SKM-1 (cell line): ENCODE data around the gene C6orf118.

Experiments used
- DNase-seq: peaks from one replicate; lab custom pipeline; 2025; ENCODE audit not compliant: unreplicated experiment; lab: John Stamatoyannopoulos, UW

The C6orf118 gene

DNA sequence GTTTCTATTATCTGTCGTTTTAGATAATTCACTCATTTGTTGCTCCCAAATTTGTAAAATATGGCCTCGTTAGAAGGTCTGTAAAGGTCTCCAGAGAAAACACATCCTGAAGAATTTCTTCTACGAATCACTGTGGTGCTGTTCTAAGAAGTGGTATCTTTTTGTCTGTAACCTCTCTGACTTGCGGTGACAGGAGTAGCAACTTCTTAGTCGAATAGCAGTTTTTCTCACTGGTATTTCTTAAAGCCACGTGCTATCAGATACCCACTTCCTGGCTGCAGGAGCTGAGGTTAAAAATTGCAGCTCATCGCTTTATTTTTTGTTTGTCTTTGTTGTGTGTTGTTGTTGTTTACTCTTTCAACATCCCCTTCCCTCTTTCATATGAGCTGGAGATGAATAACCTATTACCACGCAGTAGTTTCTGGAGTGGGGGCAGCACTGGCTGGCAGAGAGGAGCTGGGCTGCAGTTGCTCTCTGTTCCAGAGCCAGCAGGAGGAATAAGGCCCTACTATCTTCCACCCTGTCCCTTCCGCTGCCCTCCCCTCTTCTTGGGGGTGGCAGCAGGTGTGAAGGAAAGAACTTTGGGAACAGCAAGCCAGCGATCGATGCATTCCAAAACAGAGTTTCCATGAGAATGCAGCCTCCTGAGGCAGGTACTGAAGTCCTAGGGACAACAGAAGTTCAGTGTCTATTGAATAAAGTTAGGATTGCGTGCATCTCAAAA, 64.7 kb downstream of the C6orf118 start:
- no peak for DNase-seq

DNA sequence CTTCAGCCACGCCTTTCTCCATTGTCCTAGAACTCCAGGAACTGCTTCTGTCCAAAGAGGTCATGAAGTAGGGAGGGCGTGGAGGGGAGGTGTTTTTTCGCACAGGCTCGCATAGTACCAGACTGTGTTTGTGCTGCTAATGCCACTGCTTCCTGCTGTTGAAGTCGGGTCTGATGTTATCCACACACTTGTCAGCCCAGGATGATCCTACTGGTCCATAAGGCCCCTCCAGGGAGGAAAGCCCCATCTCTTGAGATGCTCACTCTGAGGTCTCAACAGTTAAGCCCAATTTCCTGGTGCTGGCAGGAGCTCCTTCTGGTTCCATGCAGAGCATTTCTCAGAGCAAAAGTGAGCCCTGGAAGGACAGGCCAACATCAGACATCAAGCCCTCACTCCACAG, 65.6 kb downstream of the C6orf118 start:
- no peak for DNase-seq

DNA sequence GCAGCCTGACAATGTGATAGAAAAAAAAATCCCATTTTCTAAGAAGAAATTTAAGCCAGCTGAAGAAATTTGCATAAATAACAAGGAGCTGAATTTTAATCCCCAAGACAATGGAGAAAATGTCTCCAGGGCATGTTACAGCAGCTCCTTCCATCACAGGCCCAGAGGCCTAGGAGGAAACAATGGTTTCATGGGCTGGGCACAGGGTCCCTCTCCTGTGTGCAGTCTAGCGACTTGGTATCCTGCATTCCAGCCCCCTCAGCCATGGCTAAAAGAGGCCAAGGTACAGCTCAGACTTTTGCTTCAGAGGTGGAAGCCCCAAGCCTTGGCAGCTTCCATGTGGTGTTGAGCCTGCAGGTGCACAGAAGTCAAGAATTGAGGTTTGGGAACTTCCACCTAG, 73.1 kb downstream of the C6orf118 start:
- no peak for DNase-seq

DNA sequence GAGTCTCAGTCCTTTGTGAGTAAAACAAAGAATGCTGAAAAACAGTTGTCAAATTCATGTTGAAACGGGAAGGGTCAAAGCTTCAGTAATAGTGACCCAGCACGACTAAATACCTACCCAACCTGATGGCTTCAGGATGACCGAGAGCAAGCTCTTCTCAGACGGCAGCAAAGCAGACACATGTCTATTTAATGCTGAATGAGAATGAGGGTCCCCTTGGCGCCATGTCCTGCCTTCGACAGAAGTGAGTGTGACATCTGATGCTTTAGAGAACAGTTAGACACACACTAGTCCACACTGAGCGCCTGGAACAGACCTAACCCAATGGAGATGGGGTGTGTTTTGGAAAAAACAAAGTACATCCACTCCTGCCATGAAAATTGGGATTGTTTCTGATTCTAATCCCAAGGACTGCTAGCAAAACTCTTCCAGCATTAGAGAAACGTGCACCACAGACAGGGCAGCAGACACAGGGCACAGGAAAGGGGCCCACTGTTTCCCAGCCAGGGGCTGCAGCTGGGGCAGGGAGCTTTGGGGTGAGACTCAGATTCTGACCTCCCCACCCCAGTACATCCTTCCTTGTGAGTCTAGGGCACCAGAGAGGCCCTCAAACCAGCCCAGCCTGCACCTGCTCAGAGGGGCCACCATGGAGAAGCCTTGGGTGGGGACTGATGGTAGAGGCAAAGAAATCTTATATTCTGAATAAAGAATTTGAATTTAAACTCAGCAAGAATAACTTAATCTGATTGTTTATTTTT, 76.5 kb downstream of the C6orf118 start:
- DNase-seq, result no peak

DNA sequence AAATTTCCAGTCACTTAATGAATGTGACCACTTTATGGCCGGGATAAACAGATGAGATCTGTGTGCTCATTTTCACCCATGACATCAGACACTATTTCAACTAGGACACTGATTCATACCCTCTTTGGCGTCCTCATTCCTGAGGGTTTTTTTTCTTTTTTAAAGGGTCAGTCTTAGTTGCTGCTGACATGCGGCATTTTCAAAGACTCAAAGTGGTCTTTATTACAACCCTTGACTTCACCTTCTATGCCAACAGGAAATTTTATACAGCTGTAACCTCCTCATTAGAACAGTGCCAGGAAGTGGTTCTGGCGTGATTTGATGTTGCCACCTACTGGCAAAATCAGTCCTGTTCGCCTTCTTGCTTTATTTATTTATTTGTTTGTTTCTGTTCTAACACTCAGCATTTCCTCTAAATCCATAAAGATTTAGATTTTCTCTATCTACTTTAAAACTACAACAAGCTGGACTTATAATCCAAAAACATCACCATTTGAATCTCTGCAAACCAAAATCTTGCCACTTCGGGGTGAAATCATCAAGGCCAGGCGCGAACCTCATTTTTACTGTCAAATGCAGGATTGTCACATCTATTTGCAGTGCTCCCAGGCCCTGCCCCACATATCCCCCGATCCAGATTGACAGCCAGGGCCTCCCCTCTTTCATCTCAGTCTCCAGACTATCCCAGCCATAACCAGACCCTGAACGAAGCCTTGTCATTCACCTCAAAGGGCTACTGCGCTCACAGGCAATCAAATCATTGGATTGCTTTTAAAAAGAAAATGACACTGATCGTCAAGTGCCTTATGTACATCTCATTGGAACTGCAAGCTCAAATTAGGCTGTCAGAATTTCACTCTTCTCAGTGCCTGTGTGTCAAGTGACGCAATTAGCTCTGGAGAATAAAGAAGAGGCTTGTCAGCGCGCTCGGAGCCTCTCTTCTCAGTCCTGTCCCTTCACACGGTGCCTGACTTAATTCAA, 77.5 kb downstream of the C6orf118 start:
- DNase-seq, result no peak

DNA sequence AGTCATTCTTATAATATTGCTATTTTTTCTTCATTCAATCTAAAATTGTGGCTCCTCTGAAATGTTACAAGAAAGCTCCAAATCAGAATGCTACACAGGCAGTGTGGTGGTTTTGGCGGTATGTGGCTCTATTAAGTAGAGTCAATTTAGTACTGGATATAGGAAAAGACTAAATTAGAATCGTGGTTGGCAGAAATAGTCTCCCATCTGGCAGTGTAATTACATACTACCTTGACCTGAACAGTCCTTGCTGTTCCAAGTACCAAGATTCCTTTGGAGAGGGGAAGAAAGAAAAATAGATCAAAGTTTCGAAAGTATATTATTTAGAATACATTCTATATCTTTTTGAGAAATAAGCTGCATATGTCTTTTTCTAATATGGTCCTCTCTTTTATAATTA, 78.2 kb downstream of the C6orf118 start:
- DNase-seq, result no peak
